ENCODE results near the gene POLR3A.

The POLR3A gene

DNA sequence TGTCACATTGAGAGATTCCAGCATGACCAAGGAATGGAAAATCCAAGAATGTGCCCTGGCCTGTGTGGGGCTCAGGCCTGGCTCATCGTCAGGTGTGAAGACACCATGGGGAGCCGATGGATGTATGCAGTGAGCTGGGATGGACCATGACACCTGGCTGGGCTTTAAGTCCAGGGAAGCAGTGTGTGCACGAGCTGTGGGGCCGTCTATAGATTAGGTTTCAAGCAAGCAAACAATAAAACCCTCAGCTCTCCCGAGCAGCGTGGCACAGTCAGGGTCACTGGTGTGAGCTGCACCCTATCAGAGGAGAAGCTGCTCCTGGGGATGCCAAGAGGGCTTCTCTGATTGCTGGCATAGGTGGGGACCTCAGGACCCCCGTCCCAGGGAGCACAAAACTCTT lies 52.3 kb downstream of the POLR3A start:
- no peak for DNase-seq

- no peak for DNase-seq
These were observed 54.1 kb downstream of the POLR3A start for GRCh38 chr10:77975086-77975666.

- no peak for DNase-seq
These were observed 54.8 kb downstream of the POLR3A start for GRCh38 chr10:77974396-77975074.

DNA sequence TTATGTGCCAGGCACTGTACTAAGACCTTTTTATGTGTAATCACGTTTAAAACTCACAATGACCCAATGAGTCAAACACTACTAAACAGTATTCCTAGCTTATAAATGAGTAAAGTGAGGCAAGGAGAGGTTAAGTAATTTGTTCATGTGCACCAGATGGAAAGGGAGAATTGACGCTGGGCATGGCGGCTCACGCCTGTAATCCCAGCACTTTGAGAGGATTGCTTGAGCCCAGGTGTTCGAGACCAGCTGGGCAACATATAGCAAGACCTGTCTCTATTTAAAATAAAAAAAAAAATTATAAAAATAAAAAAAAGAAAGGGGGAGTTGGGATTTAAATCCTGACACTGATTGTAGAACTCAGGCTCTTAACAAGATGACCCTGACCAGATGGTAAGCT lies 56.0 kb downstream of the POLR3A start:
- no peak for DNase-seq

DNA sequence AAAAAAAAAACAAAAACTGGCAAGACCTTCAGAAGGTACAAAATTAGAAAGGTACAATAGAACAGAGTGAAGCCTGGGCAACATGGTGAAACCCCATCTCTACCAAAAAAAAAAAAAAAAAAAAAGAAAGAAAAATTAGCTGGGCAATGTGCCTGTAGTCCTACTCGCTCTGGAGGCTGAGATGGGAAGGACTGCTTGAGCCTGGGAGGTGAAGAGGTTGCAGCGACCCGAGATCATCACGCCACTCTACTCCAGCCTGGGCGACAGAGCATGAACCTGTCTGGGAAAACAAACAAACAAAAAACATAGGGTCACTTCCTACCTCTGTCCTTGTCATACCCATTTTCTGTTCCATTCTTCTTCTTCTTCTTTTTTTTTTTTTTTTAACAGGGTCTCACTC lies 57.2 kb downstream of the POLR3A start:
- no peak for DNase-seq

DNA sequence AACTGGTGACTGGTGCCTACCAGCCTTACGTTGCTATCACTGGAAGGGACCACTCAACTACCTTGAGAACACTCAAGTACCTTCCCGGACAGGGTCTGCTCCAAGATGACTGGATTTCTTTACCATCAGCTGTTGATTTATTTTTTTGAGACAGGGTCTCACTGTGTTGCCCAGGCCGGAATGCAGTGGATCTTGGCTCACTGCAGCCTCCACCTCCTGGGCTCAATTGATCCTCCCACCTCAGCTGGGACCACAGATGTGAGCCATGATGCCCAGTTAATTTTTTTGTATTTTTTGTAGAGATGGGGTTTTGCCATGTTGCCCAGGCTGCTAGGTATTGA lies 57.5 kb downstream of the POLR3A start:
- DNase-seq, result no peak

GRCh38 chr10:77970869-77971803 lies 58.2 kb downstream of the POLR3A start:
- no peak for DNase-seq

- no peak for DNase-seq
These were observed 60.2 kb downstream of the POLR3A start for GRCh38 chr10:77969114-77969513.

GRCh38 chr10:77967611-77968022 lies 61.7 kb downstream of the POLR3A start:
- no peak for DNase-seq

GRCh38 chr10:77965294-77965693 lies 64.0 kb downstream of the POLR3A start:
- DNase-seq, result no peak

DNA sequence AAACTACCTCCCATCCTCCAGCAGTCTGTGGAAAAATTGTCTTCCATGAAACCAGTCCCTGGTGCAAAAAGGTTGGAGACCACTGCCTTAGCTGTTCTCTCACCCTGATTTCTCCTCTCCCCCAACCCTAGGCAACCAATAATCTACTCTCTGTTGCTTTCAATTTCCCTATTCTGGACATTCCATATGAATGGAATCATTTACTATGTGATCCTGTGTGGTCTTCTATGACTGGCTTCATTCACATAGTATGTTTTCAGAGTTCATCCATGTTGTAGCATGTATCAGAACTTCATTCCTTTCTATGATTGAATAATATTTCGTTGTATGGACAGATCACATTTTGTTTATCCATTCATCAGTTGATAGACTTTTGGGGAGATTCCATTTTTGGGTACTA lies 64.5 kb downstream of the POLR3A start:
- DNase-seq, result no peak

GRCh38 chr10:77963901-77964300 lies 65.4 kb downstream of the POLR3A start:
- no peak for DNase-seq

DNA sequence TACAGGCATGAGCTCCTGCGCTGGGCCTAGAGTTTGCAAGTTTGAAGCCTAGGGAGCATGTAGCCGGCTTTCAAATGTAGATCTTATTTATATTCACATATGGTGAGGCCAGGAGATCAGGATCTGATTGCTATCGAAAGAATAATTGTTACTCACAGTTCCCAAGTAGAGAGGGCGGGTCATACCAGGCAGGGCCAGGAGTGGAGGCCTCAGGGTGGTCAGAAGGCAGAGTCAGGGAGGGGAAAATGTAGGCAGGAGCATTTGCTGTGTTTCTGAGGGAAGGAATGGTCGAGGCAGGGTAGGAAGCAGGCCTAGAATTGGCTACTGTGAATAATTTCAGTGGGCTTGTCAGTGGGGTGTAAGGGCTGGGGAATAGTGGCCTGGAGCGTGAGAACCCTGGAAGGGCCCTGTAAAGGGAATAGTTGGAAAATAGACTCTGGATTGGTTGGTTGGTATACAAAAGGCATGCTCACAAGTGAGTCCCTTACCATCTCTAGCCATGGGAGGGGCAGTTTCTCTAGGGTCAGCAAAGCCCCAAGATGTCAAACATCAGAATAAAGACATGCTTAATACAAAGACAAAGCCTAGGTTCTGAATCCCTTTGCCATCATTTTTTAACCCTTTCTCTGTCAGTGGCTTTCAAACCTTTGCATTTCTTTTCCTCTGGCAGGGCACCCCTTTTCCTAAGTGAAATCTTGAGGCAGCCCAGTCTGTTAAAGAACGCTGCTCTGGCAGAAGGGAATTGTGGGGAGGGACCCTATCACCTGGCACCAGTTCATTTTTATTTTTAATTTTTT lies 66.8 kb downstream of the POLR3A start:
- no peak for DNase-seq

DNA sequence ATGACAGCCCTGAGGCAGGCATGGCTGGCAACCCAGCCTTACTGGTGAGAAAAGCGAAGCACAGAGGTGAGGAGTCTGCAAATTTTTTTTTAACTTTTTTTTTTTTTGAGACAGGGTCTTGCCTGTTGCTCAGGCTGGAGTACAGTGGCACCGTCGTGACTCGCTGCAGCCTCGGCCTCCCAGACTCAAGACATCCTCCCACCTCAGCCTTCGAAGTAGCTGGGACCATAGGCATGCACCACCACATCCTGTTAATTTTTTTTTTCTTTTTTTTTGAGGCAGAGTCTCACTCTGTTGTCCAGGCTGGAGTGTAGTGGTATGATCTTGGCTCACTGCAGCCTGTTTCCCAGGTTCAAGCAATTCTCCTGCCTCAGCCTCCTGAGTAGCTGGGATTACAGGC lies 67.6 kb downstream of the POLR3A start:
- no peak for DNase-seq

DNA sequence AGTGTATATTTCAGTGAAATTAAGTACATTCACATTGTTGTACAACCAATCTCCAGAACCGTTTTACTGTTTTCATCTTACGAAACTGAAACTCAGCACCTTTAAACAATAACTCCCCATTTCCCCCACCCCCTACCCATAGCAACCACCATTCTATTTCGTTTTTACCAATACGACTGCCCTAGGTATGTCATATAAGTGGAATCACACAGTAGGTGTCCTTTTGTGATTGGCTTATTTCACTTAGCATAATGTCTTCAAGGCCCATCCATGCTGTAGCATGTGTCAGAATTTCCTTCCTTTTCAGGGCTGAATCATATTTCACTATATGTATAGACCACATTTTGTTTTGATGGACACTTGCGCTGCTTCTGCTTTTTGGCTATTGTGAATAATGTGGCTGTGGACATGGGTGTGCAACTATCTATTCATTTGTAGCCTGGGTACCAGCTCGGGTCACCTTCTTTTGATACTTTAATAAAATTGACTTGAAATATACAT lies 68.4 kb downstream of the POLR3A start:
- no peak for DNase-seq

- no peak for DNase-seq
These were observed 69.3 kb downstream of the POLR3A start for GRCh38 chr10:77959887-77960455.

GRCh38 chr10:77959384-77959783 lies 69.9 kb downstream of the POLR3A start:
- DNase-seq, result no peak

DNA sequence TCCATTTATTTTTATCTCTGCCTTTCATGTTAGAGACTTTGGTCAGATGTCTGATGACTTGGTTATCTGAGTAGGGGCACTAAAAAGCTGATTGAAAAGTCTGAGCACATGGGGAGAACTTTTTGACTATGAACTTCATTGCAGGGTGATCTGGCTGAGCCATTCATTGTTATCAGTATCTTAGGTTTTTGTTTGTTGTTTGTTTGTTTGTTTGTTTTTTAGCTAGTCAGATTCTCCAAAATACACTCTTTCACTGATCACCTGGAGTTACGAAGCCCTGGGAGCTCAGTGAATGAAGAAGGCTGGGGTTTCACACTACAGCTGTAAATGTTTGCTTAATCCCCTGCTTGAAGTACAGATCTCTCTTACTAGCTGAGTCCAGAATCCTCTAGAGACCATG lies 74.2 kb downstream of the POLR3A start:
- DNase-seq, result no peak

- no peak for DNase-seq
These were observed 80.1 kb downstream of the POLR3A start for GRCh38 chr10:77949167-77949566.

DNA sequence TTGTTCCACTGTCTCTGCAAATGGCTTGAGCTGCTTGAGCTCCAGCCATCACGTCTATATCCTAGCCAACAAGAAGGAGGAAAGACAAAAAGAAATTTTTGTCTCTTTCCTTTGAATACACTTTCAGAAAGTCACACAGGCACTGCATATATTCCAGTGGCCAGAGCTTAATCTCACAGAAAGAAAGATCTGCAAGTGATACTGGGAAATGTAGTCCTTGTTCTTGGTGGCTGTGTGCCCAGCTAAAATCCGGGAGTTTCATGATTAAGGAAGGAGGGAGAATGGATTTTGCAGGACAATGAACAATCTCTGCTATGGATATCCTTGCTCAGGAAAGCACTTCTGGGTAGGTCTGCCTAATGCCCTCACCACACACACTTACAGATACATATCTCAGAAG lies 83.2 kb downstream of the POLR3A start:
- no peak for DNase-seq

GRCh38 chr10:77944519-77944918 lies 84.8 kb downstream of the POLR3A start:
- no peak for DNase-seq

GRCh38 chr10:77943121-77943901 lies 86.0 kb downstream of the POLR3A start:
- DNase-seq, result no peak

All from cerebellar nuclear complex (tissue), 1 donor.